HEK293 (cell line): ENCODE data around the gene TRPM8.

Source experiments
- CTCF ChIA-PET: fragments of 350-600 bp; formaldehyde crosslinking; extraction: SDS; loops from one replicate; lab custom pipeline; 2021; ENCODE audit warnings: antibody characterized with exemption; lab: Yijun Ruan, JAX
- POLR2A ChIA-PET: fragments of 300-600 bp; formaldehyde crosslinking; extraction: SDS; loops from one replicate; lab custom pipeline; 2020; ENCODE audit warnings: antibody characterized with exemption, inconsistent platforms; lab: Yijun Ruan, JAX
- H3K27ac ChIP-seq: fragments of 200-500 bp; sonication (Bioruptor generic); 2 replicates; pipeline ENCODE4 v1.5.1; 2014; ENCODE audit warnings: low read depth, low read length, control low read depth, inconsistent platforms; ENCODE audit errors: extremely low read depth
- H3K36me3 ChIP-seq, 2 experiments: fragments of 200-500 bp in 1 of 2; sonication (Bioruptor generic) in 1 of 2; 1 replicate in 1 of 2; 2 replicates in 1 of 2; pipeline ENCODE4 v1.5.1; 2014 to 2017; ENCODE audit warnings: inconsistent platforms in 2 of 2, low read length in 2 of 2; ENCODE audit not compliant: control insufficient read depth in 2 of 2, insufficient read depth in 1 of 2
- H3K4me1 ChIP-seq: fragments of 200-500 bp; sonication (Bioruptor generic); 2 replicates; pipeline ENCODE4 v1.5.1; 2014; ENCODE audit warnings: mild to moderate bottlenecking, low read length, inconsistent platforms; ENCODE audit not compliant: control insufficient read depth, insufficient read depth
- H3K4me3 ChIP-seq: 2 replicates; pipeline ENCODE4 v1.5.1; 2011; ENCODE audit warnings: low read depth, mild to moderate bottlenecking, control low read depth, low read length, moderate library complexity
- H3K9me3 ChIP-seq: fragments of 200-500 bp; sonication (Bioruptor generic); 2 replicates; pipeline ENCODE4 v1.5.1; 2014; ENCODE audit warnings: low read depth, low read length, inconsistent platforms; ENCODE audit not compliant: control insufficient read depth, insufficient read depth
- KLF7 ChIP-seq: fragments of 450-650 bp; formaldehyde crosslinking; IDR thresholded peaks from 2 replicates; pipeline ENCODE4 v1.5.1; 2016; ENCODE audit warnings: missing biosample characterization, missing genetic modification characterization, borderline replicate concordance
- SALL2 ChIP-seq: fragments of 450-650 bp; formaldehyde crosslinking; IDR thresholded peaks from 2 replicates; pipeline ENCODE4 v1.5.0; 2017; ENCODE audit warnings: missing biosample characterization, mild to moderate bottlenecking, missing genetic modification characterization, borderline replicate concordance
- SP3 ChIP-seq: fragments of 450-650 bp; formaldehyde crosslinking; IDR thresholded peaks from 2 replicates; pipeline ENCODE4 v1.5.1; 2016; ENCODE audit warnings: missing biosample characterization, missing genetic modification characterization
- ZBTB21 ChIP-seq: fragments of 450-650 bp; formaldehyde crosslinking; IDR thresholded peaks from 2 replicates; pipeline ENCODE4 v1.5.1; 2017; ENCODE audit warnings: missing biosample characterization, missing genetic modification characterization
- ZNF140 ChIP-seq: fragments of 450-650 bp; formaldehyde crosslinking; IDR thresholded peaks from 2 replicates; pipeline ENCODE4 v1.5.1; 2016; ENCODE audit warnings: missing biosample characterization, missing genetic modification characterization
- ZNF16 ChIP-seq: fragments of 450-650 bp; formaldehyde crosslinking; IDR thresholded peaks from 2 replicates; pipeline ENCODE4 v1.5.1; 2016; ENCODE audit warnings: low read depth, missing biosample characterization, missing genetic modification characterization
- ZNF18 ChIP-seq: fragments of 450-650 bp; formaldehyde crosslinking; IDR thresholded peaks from 2 replicates; pipeline ENCODE4 v1.5.1; 2016; ENCODE audit warnings: missing biosample characterization, missing genetic modification characterization
- ZNF639 ChIP-seq: fragments of 450-650 bp; formaldehyde crosslinking; IDR thresholded peaks from 2 replicates; pipeline ENCODE4 v1.5.1; 2016; ENCODE audit warnings: missing biosample characterization, missing genetic modification characterization
- ZNF654 ChIP-seq: fragments of 450-650 bp; formaldehyde crosslinking; IDR thresholded peaks from 2 replicates; pipeline ENCODE4 v1.5.1; 2016; ENCODE audit warnings: low read depth, missing biosample characterization, missing genetic modification characterization
- ZNF670 ChIP-seq: fragments of 450-650 bp; formaldehyde crosslinking; IDR thresholded peaks from 2 replicates; pipeline ENCODE4 v1.5.1; 2016; ENCODE audit warnings: missing biosample characterization, missing genetic modification characterization, low read depth
- ZNF747 ChIP-seq: fragments of 450-650 bp; formaldehyde crosslinking; IDR thresholded peaks from 2 replicates; pipeline ENCODE4 v1.5.1; 2016; ENCODE audit warnings: missing biosample characterization, missing genetic modification characterization
- ZNF830 ChIP-seq: fragments of 450-650 bp; IDR thresholded peaks from 2 replicates; pipeline ENCODE4 v1.5.0; 2018; ENCODE audit warnings: missing biosample characterization, missing genetic modification characterization, low read depth, mild to moderate bottlenecking, moderate library complexity
- TF ChIP-seq, protein P1 (sequence below): fragments of 450-650 bp; formaldehyde crosslinking; IDR thresholded peaks from 2 replicates; pipeline ENCODE4 v1.5.1; 2016; ENCODE audit warnings: missing biosample characterization, missing genetic modification characterization, borderline replicate concordance
- TF ChIP-seq, protein P2 (sequence below): fragments of 450-650 bp; formaldehyde crosslinking; IDR thresholded peaks from 2 replicates; pipeline ENCODE4 v1.5.1; 2017; ENCODE audit warnings: missing biosample characterization, missing genetic modification characterization
- TF ChIP-seq, protein P3 (sequence below): fragments of 450-650 bp; formaldehyde crosslinking; IDR thresholded peaks from 2 replicates; pipeline ENCODE4 v1.5.0; 2017; ENCODE audit warnings: missing biosample characterization, missing genetic modification characterization, borderline replicate concordance
- TF ChIP-seq, protein P4 (sequence below): fragments of 450-650 bp; IDR thresholded peaks from 2 replicates; pipeline ENCODE4 v1.5.1; 2018; ENCODE audit warnings: missing biosample characterization, missing genetic modification characterization
- TF ChIP-seq, protein P5 (sequence below): fragments of 450-650 bp; formaldehyde crosslinking; IDR thresholded peaks from 2 replicates; pipeline ENCODE4 v1.5.1; 2016; ENCODE audit warnings: missing biosample characterization, missing genetic modification characterization, borderline replicate concordance

Gene TRPM8

DNA sequence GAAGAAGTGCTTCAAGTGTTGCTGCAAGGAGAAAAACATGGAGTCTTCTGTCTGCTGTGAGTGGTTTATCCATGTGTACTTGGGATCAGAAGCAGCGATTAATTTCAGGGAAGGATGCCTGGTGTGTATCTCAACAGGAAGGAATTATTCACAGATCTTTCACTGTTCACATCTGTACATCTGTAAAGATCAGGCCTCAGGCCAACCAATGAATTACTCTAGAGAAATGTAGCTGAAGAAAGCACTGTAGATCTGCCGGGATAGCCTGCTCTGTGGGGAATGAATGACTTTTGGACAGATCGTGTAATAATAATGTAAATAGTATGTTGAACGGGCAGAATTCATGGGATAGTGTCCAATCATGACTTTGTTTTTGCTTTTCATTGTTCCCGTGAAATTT, 79.3 kb downstream of the TRPM8 start:
- Histone ChIP-seq H3K36me3 (no peaks in the 10 kb centered on the region), H3K4me3 (no peak overlapping the region), H3K4me1 (no peaks in the 10 kb centered on the region)
- CTCF ChIA-PET = no interaction called here
- TF ChIP-seq SALL2 (tag by site-specific recombination) = no peak
- TF ChIP-seq, protein P1, sequence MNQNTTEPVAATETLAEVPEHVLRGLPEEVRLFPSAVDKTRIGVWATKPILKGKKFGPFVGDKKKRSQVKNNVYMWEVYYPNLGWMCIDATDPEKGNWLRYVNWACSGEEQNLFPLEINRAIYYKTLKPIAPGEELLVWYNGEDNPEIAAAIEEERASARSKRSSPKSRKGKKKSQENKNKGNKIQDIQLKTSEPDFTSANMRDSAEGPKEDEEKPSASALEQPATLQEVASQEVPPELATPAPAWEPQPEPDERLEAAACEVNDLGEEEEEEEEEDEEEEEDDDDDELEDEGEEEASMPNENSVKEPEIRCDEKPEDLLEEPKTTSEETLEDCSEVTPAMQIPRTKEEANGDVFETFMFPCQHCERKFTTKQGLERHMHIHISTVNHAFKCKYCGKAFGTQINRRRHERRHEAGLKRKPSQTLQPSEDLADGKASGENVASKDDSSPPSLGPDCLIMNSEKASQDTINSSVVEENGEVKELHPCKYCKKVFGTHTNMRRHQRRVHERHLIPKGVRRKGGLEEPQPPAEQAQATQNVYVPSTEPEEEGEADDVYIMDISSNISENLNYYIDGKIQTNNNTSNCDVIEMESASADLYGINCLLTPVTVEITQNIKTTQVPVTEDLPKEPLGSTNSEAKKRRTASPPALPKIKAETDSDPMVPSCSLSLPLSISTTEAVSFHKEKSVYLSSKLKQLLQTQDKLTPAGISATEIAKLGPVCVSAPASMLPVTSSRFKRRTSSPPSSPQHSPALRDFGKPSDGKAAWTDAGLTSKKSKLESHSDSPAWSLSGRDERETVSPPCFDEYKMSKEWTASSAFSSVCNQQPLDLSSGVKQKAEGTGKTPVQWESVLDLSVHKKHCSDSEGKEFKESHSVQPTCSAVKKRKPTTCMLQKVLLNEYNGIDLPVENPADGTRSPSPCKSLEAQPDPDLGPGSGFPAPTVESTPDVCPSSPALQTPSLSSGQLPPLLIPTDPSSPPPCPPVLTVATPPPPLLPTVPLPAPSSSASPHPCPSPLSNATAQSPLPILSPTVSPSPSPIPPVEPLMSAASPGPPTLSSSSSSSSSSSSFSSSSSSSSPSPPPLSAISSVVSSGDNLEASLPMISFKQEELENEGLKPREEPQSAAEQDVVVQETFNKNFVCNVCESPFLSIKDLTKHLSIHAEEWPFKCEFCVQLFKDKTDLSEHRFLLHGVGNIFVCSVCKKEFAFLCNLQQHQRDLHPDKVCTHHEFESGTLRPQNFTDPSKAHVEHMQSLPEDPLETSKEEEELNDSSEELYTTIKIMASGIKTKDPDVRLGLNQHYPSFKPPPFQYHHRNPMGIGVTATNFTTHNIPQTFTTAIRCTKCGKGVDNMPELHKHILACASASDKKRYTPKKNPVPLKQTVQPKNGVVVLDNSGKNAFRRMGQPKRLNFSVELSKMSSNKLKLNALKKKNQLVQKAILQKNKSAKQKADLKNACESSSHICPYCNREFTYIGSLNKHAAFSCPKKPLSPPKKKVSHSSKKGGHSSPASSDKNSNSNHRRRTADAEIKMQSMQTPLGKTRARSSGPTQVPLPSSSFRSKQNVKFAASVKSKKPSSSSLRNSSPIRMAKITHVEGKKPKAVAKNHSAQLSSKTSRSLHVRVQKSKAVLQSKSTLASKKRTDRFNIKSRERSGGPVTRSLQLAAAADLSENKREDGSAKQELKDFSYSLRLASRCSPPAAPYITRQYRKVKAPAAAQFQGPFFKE = no peak
- TF ChIP-seq, protein P2, sequence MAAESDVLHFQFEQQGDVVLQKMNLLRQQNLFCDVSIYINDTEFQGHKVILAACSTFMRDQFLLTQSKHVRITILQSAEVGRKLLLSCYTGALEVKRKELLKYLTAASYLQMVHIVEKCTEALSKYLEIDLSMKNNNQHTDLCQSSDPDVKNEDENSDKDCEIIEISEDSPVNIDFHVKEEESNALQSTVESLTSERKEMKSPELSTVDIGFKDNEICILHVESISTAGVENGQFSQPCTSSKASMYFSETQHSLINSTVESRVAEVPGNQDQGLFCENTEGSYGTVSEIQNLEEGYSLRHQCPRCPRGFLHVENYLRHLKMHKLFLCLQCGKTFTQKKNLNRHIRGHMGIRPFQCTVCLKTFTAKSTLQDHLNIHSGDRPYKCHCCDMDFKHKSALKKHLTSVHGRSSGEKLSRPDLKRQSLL (tag by site-specific recombination) = no peak
- TF ChIP-seq, protein P3, sequence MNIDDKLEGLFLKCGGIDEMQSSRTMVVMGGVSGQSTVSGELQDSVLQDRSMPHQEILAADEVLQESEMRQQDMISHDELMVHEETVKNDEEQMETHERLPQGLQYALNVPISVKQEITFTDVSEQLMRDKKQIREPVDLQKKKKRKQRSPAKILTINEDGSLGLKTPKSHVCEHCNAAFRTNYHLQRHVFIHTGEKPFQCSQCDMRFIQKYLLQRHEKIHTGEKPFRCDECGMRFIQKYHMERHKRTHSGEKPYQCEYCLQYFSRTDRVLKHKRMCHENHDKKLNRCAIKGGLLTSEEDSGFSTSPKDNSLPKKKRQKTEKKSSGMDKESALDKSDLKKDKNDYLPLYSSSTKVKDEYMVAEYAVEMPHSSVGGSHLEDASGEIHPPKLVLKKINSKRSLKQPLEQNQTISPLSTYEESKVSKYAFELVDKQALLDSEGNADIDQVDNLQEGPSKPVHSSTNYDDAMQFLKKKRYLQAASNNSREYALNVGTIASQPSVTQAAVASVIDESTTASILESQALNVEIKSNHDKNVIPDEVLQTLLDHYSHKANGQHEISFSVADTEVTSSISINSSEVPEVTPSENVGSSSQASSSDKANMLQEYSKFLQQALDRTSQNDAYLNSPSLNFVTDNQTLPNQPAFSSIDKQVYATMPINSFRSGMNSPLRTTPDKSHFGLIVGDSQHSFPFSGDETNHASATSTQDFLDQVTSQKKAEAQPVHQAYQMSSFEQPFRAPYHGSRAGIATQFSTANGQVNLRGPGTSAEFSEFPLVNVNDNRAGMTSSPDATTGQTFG (tag by site-specific recombination) = no peak
- no peak for TF ChIP-seq ZNF670 (tag by site-specific recombination)
- TF ChIP-seq ZBTB21 (tag by site-specific recombination) = no peak
- no peak for TF ChIP-seq ZNF747 (tag by site-specific recombination)
- TF ChIP-seq ZNF18 (tag by site-specific recombination) = no peak
- no peak for TF ChIP-seq ZNF654 (tag by site-specific recombination)
- TF ChIP-seq, all 188 proteins: peak for 0
- POLR2A ChIA-PET = no interaction called here
- Histone ChIP-seq H3K9me3 (no peaks in the 10 kb centered on the region), H3K27ac (no peak overlapping the region)

- TF ChIP-seq KLF7 (tag by site-specific recombination) (no peak), ZNF140 (tag by site-specific recombination) (no peak), ZNF639 (no peak), ZNF830 (no peak), SP3 (tag by site-specific recombination) (no peak), ZNF16 (no peak)
- TF ChIP-seq, protein P4, sequence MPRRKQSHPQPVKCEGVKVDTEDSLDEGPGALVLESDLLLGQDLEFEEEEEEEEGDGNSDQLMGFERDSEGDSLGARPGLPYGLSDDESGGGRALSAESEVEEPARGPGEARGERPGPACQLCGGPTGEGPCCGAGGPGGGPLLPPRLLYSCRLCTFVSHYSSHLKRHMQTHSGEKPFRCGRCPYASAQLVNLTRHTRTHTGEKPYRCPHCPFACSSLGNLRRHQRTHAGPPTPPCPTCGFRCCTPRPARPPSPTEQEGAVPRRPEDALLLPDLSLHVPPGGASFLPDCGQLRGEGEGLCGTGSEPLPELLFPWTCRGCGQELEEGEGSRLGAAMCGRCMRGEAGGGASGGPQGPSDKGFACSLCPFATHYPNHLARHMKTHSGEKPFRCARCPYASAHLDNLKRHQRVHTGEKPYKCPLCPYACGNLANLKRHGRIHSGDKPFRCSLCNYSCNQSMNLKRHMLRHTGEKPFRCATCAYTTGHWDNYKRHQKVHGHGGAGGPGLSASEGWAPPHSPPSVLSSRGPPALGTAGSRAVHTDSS = no peak
- TF ChIP-seq, protein P5, sequence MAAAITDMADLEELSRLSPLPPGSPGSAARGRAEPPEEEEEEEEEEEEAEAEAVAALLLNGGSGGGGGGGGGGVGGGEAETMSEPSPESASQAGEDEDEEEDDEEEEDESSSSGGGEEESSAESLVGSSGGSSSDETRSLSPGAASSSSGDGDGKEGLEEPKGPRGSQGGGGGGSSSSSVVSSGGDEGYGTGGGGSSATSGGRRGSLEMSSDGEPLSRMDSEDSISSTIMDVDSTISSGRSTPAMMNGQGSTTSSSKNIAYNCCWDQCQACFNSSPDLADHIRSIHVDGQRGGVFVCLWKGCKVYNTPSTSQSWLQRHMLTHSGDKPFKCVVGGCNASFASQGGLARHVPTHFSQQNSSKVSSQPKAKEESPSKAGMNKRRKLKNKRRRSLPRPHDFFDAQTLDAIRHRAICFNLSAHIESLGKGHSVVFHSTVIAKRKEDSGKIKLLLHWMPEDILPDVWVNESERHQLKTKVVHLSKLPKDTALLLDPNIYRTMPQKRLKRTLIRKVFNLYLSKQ (tag by site-specific recombination) = no peak
- no peaks in the 10 kb centered on the region for H3K36me3 ChIP-seq
- H3K4me1 ChIP-seq = no peaks in the 10 kb centered on the region
- H3K27ac ChIP-seq = no peak overlapping the region
- no peak overlapping the region for H3K4me3 ChIP-seq
- ChIA-PET CTCF (interaction anchor here (0.5 kb wide), 1 partner anchor 17 kb away, joined by 3 read pairs; no protein-coding TSS in a partner anchor), POLR2A (no interaction called here)
- H3K9me3 ChIP-seq = no peaks in the 10 kb centered on the region
Measured at GRCh38 chr2:233997707-233998106, 80.5 kb downstream of the TRPM8 start.
